GM12878 (cell line): ENCODE data around the gene TAF11. TPM values are rescaled to one million over a fixed set of nuclear protein-coding genes. Genes with fewer than 3 reads are reported as not detected.

Source experiments
- ATAC-seq: fragments of 200-7000 bp; cut with Tn5 transposase; 3 replicates; pipeline ENCODE4 v1.9.1; 2020; ENCODE audit warnings: mild to moderate bottlenecking, moderate library complexity
- BruUV-seq: library from RNA; stranded (reverse); fragments of 400-500 nt; replicated peaks from 2 replicates; lab custom pipeline; 2021; lab: Mats Ljungman, UMichigan
- CTCF ChIA-PET: fragments of 300-600 bp; sonication (Branson Sonifier 250); formaldehyde crosslinking; extraction: SDS; loops from one replicate; lab custom pipeline; 2021; ENCODE audit warnings: inconsistent platforms; lab: Yijun Ruan, JAX
- POLR2A ChIA-PET: fragments of 350-600 bp; formaldehyde crosslinking; extraction: SDS; loops from one replicate; lab custom pipeline; 2021; ENCODE audit warnings: inconsistent platforms; lab: Charles Lee
- RAD21 ChIA-PET: fragments of 300-600 bp; sonication (Branson Sonifier 250); formaldehyde crosslinking; loops from one replicate; lab custom pipeline; 2023; ENCODE audit warnings: antibody characterized with exemption; ENCODE audit not compliant: unreplicated experiment; lab: Charles Lee
- SMC1A ChIA-PET: fragments of 300-600 bp; sonication (Branson Sonifier 250); formaldehyde crosslinking; loops from one replicate; lab custom pipeline; 2023; ENCODE audit not compliant: unreplicated experiment, uncharacterized antibody; lab: Charles Lee
- DNase-seq: peaks from one replicate; pipeline ENCODE4 v3.0.0-alpha.2; 2011; ENCODE audit warnings: low read depth, low spot score
- FAIRE-seq: peaks from 3 replicates; lab custom pipeline; 2011; peaks lifted over from hg19 to GRCh38; lab: Jason Lieb, UNC
- H2AFZ ChIP-seq: 2 replicates; pipeline ENCODE4 v1.6.0; 2011; ENCODE audit warnings: low read depth, low read length, control low read depth; ENCODE audit not compliant: control insufficient read depth
- H3K27ac ChIP-seq: 2 replicates; pipeline ENCODE4 v1.5.1; 2011; ENCODE audit warnings: control low read depth; ENCODE audit not compliant: control insufficient read depth, insufficient read depth
- H3K27me3 ChIP-seq, 2 experiments: replicated peaks in 1 of 2; 2 replicates each; pipeline versions ENCODE4 v1.6.0 to v1.6.1; 2011; ENCODE audit warnings: low read length in 1 of 2; ENCODE audit not compliant: control insufficient read depth in 2 of 2, insufficient read depth in 2 of 2
- H3K36me3 ChIP-seq, 2 experiments: 2 replicates each; pipeline ENCODE4 v1.5.1; 2011; ENCODE audit warnings: low read length in 1 of 2; ENCODE audit not compliant: control insufficient read depth in 2 of 2, insufficient read depth in 2 of 2
- H3K4me1 ChIP-seq: 2 replicates; pipeline ENCODE4 v1.6.1; 2011; ENCODE audit warnings: mild to moderate bottlenecking, low read length, moderate library complexity, mixed read lengths; ENCODE audit not compliant: control insufficient read depth, insufficient read depth
- H3K4me2 ChIP-seq: 2 replicates; pipeline ENCODE4 v1.6.0; 2011; ENCODE audit warnings: control low read depth; ENCODE audit not compliant: control insufficient read depth, insufficient read depth
- H3K4me3 ChIP-seq: fragments of 200-600 bp; sonication (generic); 2 replicates; pipeline ENCODE4 v1.5.1; 2016
- H3K79me2 ChIP-seq: 2 replicates; pipeline ENCODE4 v1.6.0; 2011; ENCODE audit warnings: low read length; ENCODE audit not compliant: control insufficient read depth, insufficient read depth
- H3K9ac ChIP-seq: 2 replicates; pipeline ENCODE4 v1.8.0; 2011; ENCODE audit warnings: low read length, control low read depth, mixed read lengths; ENCODE audit not compliant: control insufficient read depth, insufficient read depth
- H3K9me3 ChIP-seq: replicated peaks from 3 replicates; pipeline ENCODE4 v1.5.1; 2011; ENCODE audit warnings: mild to moderate bottlenecking, low read length; ENCODE audit not compliant: control insufficient read depth, insufficient read depth
- H4K20me1 ChIP-seq: 2 replicates; pipeline ENCODE4 v1.6.0; 2011; ENCODE audit not compliant: control insufficient read depth, insufficient read depth
- BRCA1 ChIP-seq: IDR thresholded peaks from 2 replicates; pipeline ENCODE4 v1.6.1; 2011; ENCODE audit warnings: low read depth, low read length, improper control_type of control experiment
- CBFB ChIP-seq: IDR thresholded peaks from 2 replicates; pipeline ENCODE4 v1.6.1; 2016; ENCODE audit warnings: antibody characterized with exemption, low read depth
- ETV6 ChIP-seq, 2 experiments: fragments of 450-650 bp in 1 of 2; IDR thresholded peaks in 1 of 2; conservative IDR thresholded peaks in 1 of 2; 2 replicates each; pipeline ENCODE4 v1.6.1; 2014; ENCODE audit warnings: antibody characterized with exemption in 1 of 2, borderline replicate concordance in 1 of 2, low read depth in 1 of 2, mild to moderate bottlenecking in 1 of 2, moderate library complexity in 1 of 2
- LARP7 ChIP-seq: fragments of 450-650 bp; IDR thresholded peaks from 2 replicates; pipeline ENCODE4 v1.6.1; 2017; ENCODE audit warnings: mild to moderate bottlenecking
- NBN ChIP-seq: fragments of 450-650 bp; IDR thresholded peaks from 2 replicates; pipeline ENCODE4 v1.6.1; 2016
- POLR2A ChIP-seq: IDR thresholded peaks from 2 replicates; pipeline ENCODE4 v1.6.1; 2011; ENCODE audit warnings: low read depth, mild to moderate bottlenecking, low read length
- RBBP5 ChIP-seq: fragments of 200-600 bp; sonication (generic); conservative IDR thresholded peaks from 2 replicates; pipeline ENCODE4 v1.6.1; 2016
- SP1 ChIP-seq: IDR thresholded peaks from one replicate; pipeline ENCODE4 v1.6.1; 2011; ENCODE audit warnings: low read depth, low read length
- SPI1 ChIP-seq: IDR thresholded peaks from 2 replicates; pipeline ENCODE4 v1.6.1; 2011; ENCODE audit warnings: low read depth, mild to moderate bottlenecking, low read length, moderate library complexity, borderline replicate concordance; ENCODE audit not compliant: insufficient read depth
- TARDBP ChIP-seq: IDR thresholded peaks from 2 replicates; pipeline ENCODE4 v1.6.1; 2016; ENCODE audit warnings: borderline replicate concordance
- WGBS: methylation state at CpG from one replicate; pipeline ENCODE4 v1.1.6; 2016; ENCODE audit warnings: low lambda C conversion rate; ENCODE audit not compliant: insufficient replicate concordance, insufficient coverage; ENCODE audit errors: missing lambda C conversion rate; 5-methylcytosine and 5-hydroxymethylcytosine counted together
- in situ Hi-C: fragments of 300-500 bp; cut with MboI; formaldehyde crosslinking; loops from 9 replicates; pipeline ENCODE4 v1.14.3; 2018; ENCODE audit warnings: mixed read lengths
- intact Hi-C: fragments of 100-400 bp; cut with micrococcal nuclease; formaldehyde crosslinking; loops from one replicate; pipeline ENCODE4 v1.14.2; 2022; ENCODE audit not compliant: unreplicated experiment
- polyA plus RNA-seq, 11 experiments: library from polyadenylated mRNA; depleted of rRNA in 4 of 11; unstranded in 6 of 11; stranded (reverse) in 5 of 11; fragments of >200 nt; fragmentation: Nextera tagmentation in 4 of 11; fragmentation: Illumina TruSeq in 1 of 11; extraction: Ambion mirVana in 4 of 11; extraction: Trizol in 1 of 11; gene quantifications; 1 replicate in 1 of 11; 2 replicates in 10 of 11; pipeline versions ENCODE4 v1.2.1 to v1.2.3, GENCODE V29; 2011 to 2016; ENCODE audit warnings: inconsistent platforms in 2 of 11, missing spikeins in 2 of 11, low read depth in 1 of 11
- total RNA-seq, 4 experiments: library from RNA; depleted of rRNA in 3 of 4; stranded (reverse); fragments of >200 nt in 3 of 4; fragmentation: Illumina TruSeq in 1 of 4; extraction: Trizol in 1 of 4; gene quantifications; 2 replicates each; pipeline versions ENCODE4 v1.2.1 to v1.2.3, GENCODE V29; 2013 to 2021
- TF ChIP-seq, protein P1 (sequence below): fragments of 450-650 bp; IDR thresholded peaks from 2 replicates; pipeline ENCODE4 v1.6.1; 2018; ENCODE audit warnings: mild to moderate bottlenecking, low read depth, moderate library complexity; ENCODE audit not compliant: partially characterized antibody
- TF ChIP-seq, protein P2 (sequence below): fragments of 150-350 bp; IDR thresholded peaks from 2 replicates; pipeline ENCODE4 v1.6.1; 2014; ENCODE audit warnings: mild to moderate bottlenecking, low read depth, low read length

TAF11 gene
- total and polyA plus RNA-seq, 10 of the 15 experiments (the other 5 are each of a cell fraction or from before 2014, with no cell fraction given) = 24.6 to 59.2 (median 32.0) TPM

DNA sequence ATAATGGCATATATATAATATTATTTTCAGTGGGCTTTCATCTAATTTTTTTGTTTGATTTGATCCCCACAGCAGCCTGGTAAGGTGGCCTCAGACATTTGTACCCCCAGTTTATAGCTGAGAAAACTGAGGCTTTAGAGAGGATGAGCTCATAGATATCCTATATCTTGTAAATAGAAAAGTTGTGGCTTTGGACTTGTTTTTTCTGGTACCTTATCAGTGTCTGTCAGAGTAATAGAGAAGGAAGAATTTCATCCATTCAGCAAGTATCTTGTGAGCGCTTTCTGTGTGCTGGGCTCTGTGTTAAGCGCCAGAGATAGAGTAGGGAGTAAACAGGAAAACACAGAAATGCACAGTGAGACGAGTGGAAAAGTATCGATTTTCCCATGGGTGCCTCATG, 27.9 kb downstream of the TAF11 start:
- no peaks in the 10 kb centered on the region for H3K4me1 ChIP-seq
- intact Hi-C loops = no loop called here
- FAIRE-seq (no peak), DNase-seq (no peak), ATAC-seq (no peak)
- peaks cover 15 to 24% of the 10 kb centered on the region in 2 experiments for H3K36me3 ChIP-seq
- H3K4me3 ChIP-seq = no peak overlapping the region
- no peaks in the 10 kb centered on the region for H3K79me2 ChIP-seq
- no TSS peak for BruUV-seq
- no peak overlapping the region for H3K27ac ChIP-seq
- no peaks in the 10 kb centered on the region for H3K27me3 ChIP-seq
- H3K4me2 ChIP-seq = no peak overlapping the region
- in situ Hi-C loops = no loop called here
- TF ChIP-seq POLR2A (no peak), RBBP5 (no peak), SPI1 (no peak), NBN (no peak), CBFB (no peak), ETV6 (conservative IDR thresholded peaks at IDR 0.05 in 1 of 2, IDR thresholded peaks at IDR 0.05 in 1 of 2; ENCODE audit: borderline replicate concordance in 1 of 2, low read depth in 1 of 2) (no peak), SP1 (no peak), LARP7 (no peak), TARDBP (no peak), BRCA1 (no peak)
- TF ChIP-seq, protein P1, sequence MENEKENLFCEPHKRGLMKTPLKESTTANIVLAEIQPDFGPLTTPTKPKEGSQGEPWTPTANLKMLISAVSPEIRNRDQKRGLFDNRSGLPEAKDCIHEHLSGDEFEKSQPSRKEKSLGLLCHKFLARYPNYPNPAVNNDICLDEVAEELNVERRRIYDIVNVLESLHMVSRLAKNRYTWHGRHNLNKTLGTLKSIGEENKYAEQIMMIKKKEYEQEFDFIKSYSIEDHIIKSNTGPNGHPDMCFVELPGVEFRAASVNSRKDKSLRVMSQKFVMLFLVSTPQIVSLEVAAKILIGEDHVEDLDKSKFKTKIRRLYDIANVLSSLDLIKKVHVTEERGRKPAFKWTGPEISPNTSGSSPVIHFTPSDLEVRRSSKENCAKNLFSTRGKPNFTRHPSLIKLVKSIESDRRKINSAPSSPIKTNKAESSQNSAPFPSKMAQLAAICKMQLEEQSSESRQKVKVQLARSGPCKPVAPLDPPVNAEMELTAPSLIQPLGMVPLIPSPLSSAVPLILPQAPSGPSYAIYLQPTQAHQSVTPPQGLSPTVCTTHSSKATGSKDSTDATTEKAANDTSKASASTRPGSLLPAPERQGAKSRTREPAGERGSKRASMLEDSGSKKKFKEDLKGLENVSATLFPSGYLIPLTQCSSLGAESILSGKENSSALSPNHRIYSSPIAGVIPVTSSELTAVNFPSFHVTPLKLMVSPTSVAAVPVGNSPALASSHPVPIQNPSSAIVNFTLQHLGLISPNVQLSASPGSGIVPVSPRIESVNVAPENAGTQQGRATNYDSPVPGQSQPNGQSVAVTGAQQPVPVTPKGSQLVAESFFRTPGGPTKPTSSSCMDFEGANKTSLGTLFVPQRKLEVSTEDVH = no peak
- TF ChIP-seq, protein P2, sequence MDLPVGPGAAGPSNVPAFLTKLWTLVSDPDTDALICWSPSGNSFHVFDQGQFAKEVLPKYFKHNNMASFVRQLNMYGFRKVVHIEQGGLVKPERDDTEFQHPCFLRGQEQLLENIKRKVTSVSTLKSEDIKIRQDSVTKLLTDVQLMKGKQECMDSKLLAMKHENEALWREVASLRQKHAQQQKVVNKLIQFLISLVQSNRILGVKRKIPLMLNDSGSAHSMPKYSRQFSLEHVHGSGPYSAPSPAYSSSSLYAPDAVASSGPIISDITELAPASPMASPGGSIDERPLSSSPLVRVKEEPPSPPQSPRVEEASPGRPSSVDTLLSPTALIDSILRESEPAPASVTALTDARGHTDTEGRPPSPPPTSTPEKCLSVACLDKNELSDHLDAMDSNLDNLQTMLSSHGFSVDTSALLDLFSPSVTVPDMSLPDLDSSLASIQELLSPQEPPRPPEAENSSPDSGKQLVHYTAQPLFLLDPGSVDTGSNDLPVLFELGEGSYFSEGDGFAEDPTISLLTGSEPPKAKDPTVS = no peak
- TF ChIP-seq, all 136 proteins: peak for 0
- ChIA-PET RAD21 (no interaction called here), SMC1A (interaction anchor here (0.8 to 1.6 kb wide), 3 partner anchors 8 to 28 kb away, joined by 3 read pairs; partner anchors contain the start of gene TAF11), POLR2A (interaction anchor here (0.5 kb wide), 1 partner anchor 1206 kb away, joined by 5 read pairs; no protein-coding TSS in a partner anchor), CTCF (no interaction called here)
- Histone ChIP-seq H2AFZ (no peak overlapping the region), H3K9ac (no peak overlapping the region), H4K20me1 (no peaks in the 10 kb centered on the region), H3K9me3 (no peaks in the 10 kb centered on the region)
- 92% methylated on average over 4 of the region's 4 CpGs for WGBS
